Kidney epithelial cell (primary cell): ENCODE results near the gene RGMA. TPM values are rescaled to one million over a fixed set of nuclear protein-coding genes. Genes with fewer than 3 reads are reported as not detected.

Experiments
- DNase-seq: peaks from one replicate; pipeline ENCODE4 v3.0.0-alpha.2; 2010; ENCODE audit warnings: low read depth
- H3K27me3 ChIP-seq: 2 replicates; pipeline ENCODE4 v1.6.0; 2011; ENCODE audit warnings: low read length; ENCODE audit not compliant: control insufficient read depth, insufficient read depth
- H3K36me3 ChIP-seq: 2 replicates; pipeline ENCODE4 v1.5.1; 2011; ENCODE audit warnings: low read length; ENCODE audit not compliant: control insufficient read depth, insufficient read depth
- H3K4me3 ChIP-seq: 2 replicates; pipeline ENCODE4 v1.5.1; 2011; ENCODE audit warnings: low read depth, mild to moderate bottlenecking, control low read depth, low read length
- CTCF ChIP-seq: IDR thresholded peaks from 2 replicates; pipeline ENCODE4 v1.5.1; 2011; ENCODE audit warnings: mild to moderate bottlenecking, moderate library complexity, low read length, control low read depth, inconsistent platforms; ENCODE audit not compliant: insufficient read depth, poor library complexity, severe bottlenecking
- total RNA-seq: library from RNA; depleted of rRNA; stranded (reverse); fragments of >200 nt; gene quantifications from 2 replicates; pipeline ENCODE4 v1.2.3, GENCODE V29; 2015

RGMA gene
- total RNA-seq, 1 donor from 2014 or later, result 0.29 TPM

- Histone ChIP-seq H3K36me3 (no peaks in the 10 kb centered on the region), H3K27me3 (no peaks in the 10 kb centered on the region), H3K4me3 (no peak overlapping the region)
- TF ChIP-seq CTCF, result no peak
- DNase-seq, result no peak
Measured at GRCh38 chr15:93121973-93122910, 33.2 kb upstream of the RGMA start.

- DNase-seq, result no peak
- Histone ChIP-seq H3K36me3 (no peaks in the 10 kb centered on the region), H3K4me3 (no peak overlapping the region), H3K27me3 (no peaks in the 10 kb centered on the region)
- TF ChIP-seq CTCF, result no peak
Measured at GRCh38 chr15:93121107-93121506, 32.1 kb upstream of the RGMA start.

- Histone ChIP-seq H3K36me3 (no peaks in the 10 kb centered on the region), H3K27me3 (no peaks in the 10 kb centered on the region), H3K4me3 (no peak overlapping the region)
- no peak for TF ChIP-seq CTCF
- DNase-seq, result no peak
Measured at GRCh38 chr15:93118904-93119303, 29.9 kb upstream of the RGMA start.

GRCh38 chr15:93111451-93111850, 22.4 kb upstream of the RGMA start:
- H3K36me3 ChIP-seq, result no peaks in the 10 kb centered on the region
- no peak overlapping the region for H3K4me3 ChIP-seq
- no peak for TF ChIP-seq CTCF
- no peak for DNase-seq
- H3K27me3 ChIP-seq, result peaks cover 9% of the 10 kb centered on the region

- H3K36me3 ChIP-seq, result no peaks in the 10 kb centered on the region
- peaks cover 9% of the 10 kb centered on the region for H3K27me3 ChIP-seq
- DNase-seq, result no peak
- H3K4me3 ChIP-seq, result no peak overlapping the region
- TF ChIP-seq CTCF, result no peak
Measured at GRCh38 chr15:93110502-93111040, 21.6 kb upstream of the RGMA start.
